ENCODE measurements around the gene PI4KB. TPM values are rescaled to one million over a fixed set of nuclear protein-coding genes. Genes with fewer than 3 reads are reported as not detected.
A peak's percentile ranks its signal among the peaks of the same experiment; 100 is the strongest.

PI4KB gene
- total and polyA plus RNA-seq, 2 of the 13 experiments (the other 11 are each of a cell fraction or from before 2014, with no cell fraction given), result 19.5 to 29.3 TPM

- H3K9me3 ChIP-seq (ENCODE audit: low read length), result no peaks in the 10 kb centered on the region
- H4K20me1 ChIP-seq (ENCODE audit: insufficient read depth, low read length), result no peaks in the 10 kb centered on the region
- POLR2A ChIA-PET, result interaction anchor here (0.7 to 2.2 kb wide), 11 partner anchors 12 to 174 kb away, joined by 3 to 24 read pairs (median 5); partner anchors contain the start of genes PI4KB, PSMB4, RFX5 and ZNF687
- H3K4me1 ChIP-seq (ENCODE audit: insufficient read depth, low read length), result peaks cover 41% of the 10 kb centered on the region
- no peak for DNase-seq (ENCODE audit: low spot score)
- H3K79me2 ChIP-seq (ENCODE audit: insufficient read depth, low read length), result peaks cover 5% of the 10 kb centered on the region
- H3K9ac ChIP-seq (ENCODE audit: insufficient read depth, low read depth, low read length), result no peak overlapping the region
- H3K4me3 ChIP-seq (replicated peaks in 1 of 3; ENCODE audit: insufficient read depth in 1 of 3, low read depth in 2 of 3, low read length in 3 of 3), result peak overlapping the region in 1 of 3 experiments; percentile 70; a peak in 2 of 6 replicates
- intact Hi-C loops (cut with micrococcal nuclease; ENCODE audit: unreplicated experiment), result loop anchor here (2.0 kb wide), 1 partner anchor 26 kb away; the partner anchor contains the start of gene RFX5
- FAIRE-seq, result no peak
- in situ Hi-C loops (cut with HindIII; ENCODE audit: extremely low pct_ligation_motif_present, low pct_unique_long_range_greater_than_20kb), result no loop called here
- BruUV-seq (replicated peaks), result no TSS peak
- H3K4me2 ChIP-seq (ENCODE audit: low read depth, low read length), result peak overlapping the region; percentile 98
- no peak overlapping the region for H3K27ac ChIP-seq (ENCODE audit: extremely low read length, insufficient read depth, low read length)
- CTCF ChIA-PET (ENCODE audit: low intra/inter-chr PET ratio, low total read pairs), result no interaction called here
- H2AFZ ChIP-seq (ENCODE audit: low read length), result no peak overlapping the region
- no peaks in the 10 kb centered on the region for H3K36me3 ChIP-seq (replicated peaks in 1 of 2; ENCODE audit: control insufficient read depth in 1 of 2, insufficient read depth in 2 of 2, low read length in 2 of 2)
- 66% methylated on average over 11 of the region's 14 CpGs for WGBS (ENCODE audit: low lambda C conversion rate)
- no peak for ATAC-seq
- H3K27me3 ChIP-seq (ENCODE audit: control insufficient read depth in 1 of 2, insufficient read depth in 2 of 2, low read length in 2 of 2), result no peaks in the 10 kb centered on the region; a peak in 1 of 5 replicates
- TF ChIP-seq ZNF30 (CRISPR knock-in tag; IDR thresholded peaks at IDR 0.05) (no peak), ARNTL (CRISPR knock-in tag; IDR thresholded peaks at IDR 0.05) (no peak), ZNF577 (CRISPR knock-in tag; IDR thresholded peaks at IDR 0.05; ENCODE audit: borderline replicate concordance, low read depth) (no peak), NR3C1 (CRISPR knock-in tag; IDR thresholded peaks at IDR 0.05) (no peak), ZNF142 (CRISPR knock-in tag; IDR thresholded peaks at IDR 0.05) (no peak), DPF2 (CRISPR knock-in tag; IDR thresholded peaks at IDR 0.05; ENCODE audit: borderline replicate concordance, low read depth) (no peak), FOXO4 (CRISPR knock-in tag; conservative IDR thresholded peaks at IDR 0.05) (0 out of 2 replicates have a peak, but pooled peaks have one; percentile 32), JUNB (CRISPR knock-in tag; IDR thresholded peaks at IDR 0.05; ENCODE audit: borderline replicate concordance) (0 out of 2 replicates have a peak, but pooled peaks have one; percentile 18), REST (IDR thresholded peaks at IDR 0.05; ENCODE audit: borderline replicate concordance in 1 of 2, low read depth in 1 of 2, low read length in 2 of 2) (no peak), ZNF230 (CRISPR knock-in tag; IDR thresholded peaks at IDR 0.05) (no peak)
- TF ChIP-seq, protein P1, sequence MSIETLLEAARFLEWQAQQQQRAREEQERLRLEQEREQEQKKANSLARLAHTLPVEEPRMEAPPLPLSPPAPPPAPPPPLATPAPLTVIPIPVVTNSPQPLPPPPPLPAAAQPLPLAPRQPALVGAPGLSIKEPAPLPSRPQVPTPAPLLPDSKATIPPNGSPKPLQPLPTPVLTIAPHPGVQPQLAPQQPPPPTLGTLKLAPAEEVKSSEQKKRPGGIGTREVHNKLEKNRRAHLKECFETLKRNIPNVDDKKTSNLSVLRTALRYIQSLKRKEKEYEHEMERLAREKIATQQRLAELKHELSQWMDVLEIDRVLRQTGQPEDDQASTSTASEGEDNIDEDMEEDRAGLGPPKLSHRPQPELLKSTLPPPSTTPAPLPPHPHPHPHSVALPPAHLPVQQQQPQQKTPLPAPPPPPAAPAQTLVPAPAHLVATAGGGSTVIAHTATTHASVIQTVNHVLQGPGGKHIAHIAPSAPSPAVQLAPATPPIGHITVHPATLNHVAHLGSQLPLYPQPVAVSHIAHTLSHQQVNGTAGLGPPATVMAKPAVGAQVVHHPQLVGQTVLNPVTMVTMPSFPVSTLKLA (IDR thresholded peaks at IDR 0.05), result peak; percentile 46; the same call in 1 of the 2 replicates
Measured at GRCh38 chr1:151373196-151373595, 46.0 kb upstream of the PI4KB start.

All from HepG2 (cell line).